Prostate gland (tissue), 2 donors: ENCODE measurements around the gene PHAF1.

Experiments
- CTCF ChIP-seq, 4 experiments: fragments of 200-600 bp in 2 of 4; fragments of 450-650 bp in 2 of 4; sonication (generic) in 2 of 4; IDR thresholded peaks; 1 replicate in 3 of 4; 2 replicates in 1 of 4; pipeline ENCODE4 v1.5.1; 2016 to 2019; ENCODE audit warnings: antibody characterized with exemption in 4 of 4, mild to moderate bottlenecking in 2 of 4, moderate library complexity in 2 of 4
- POLR2A ChIP-seq: fragments of 450-650 bp; IDR thresholded peaks from one replicate; pipeline ENCODE4 v1.6.1; 2016; ENCODE audit warnings: antibody characterized with exemption, mild to moderate bottlenecking

- no peak for TF ChIP-seq CTCF (IDR thresholded peaks at IDR 0.05)
- no peak for TF ChIP-seq POLR2A
Measured at GRCh38 chr16:67185651-67186134, 76.0 kb downstream of the PHAF1 start.
